OCI-LY3 (cell line): ENCODE measurements around the gene OLA1.

Experiments used
- CTCF ChIP-seq: fragments of 200-600, 300-600 bp; sonication (generic); IDR thresholded peaks from 2 replicates; pipeline ENCODE4 v1.5.1; 2014; ENCODE audit warnings: antibody characterized with exemption, low read length, low read depth
- EZH2phosphoT487 ChIP-seq: fragments of 200-600 bp; shearing (Covaris generic); IDR thresholded peaks from 2 replicates; pipeline ENCODE4 v1.6.1; 2018; ENCODE audit warnings: antibody characterized with exemption, mixed run types, low read depth

- TF ChIP-seq CTCF (no peak), EZH2phosphoT487 (no peak)
Measured at GRCh38 chr2:174263997-174264396, 15.7 kb upstream of the OLA1 start.
